Pancreas (tissue), 10 donors: ENCODE data around the gene ANKRD34A. TPM values are rescaled to one million over a fixed set of nuclear protein-coding genes. Genes with fewer than 3 reads are reported as not detected.

ENCODE experiments used
- ATAC-seq, 4 donors: fragments of 200-7000 bp; cut with Tn5 transposase; one replicate each; pipeline versions ENCODE4 v1.8.0 to v1.9.1; 2020; ENCODE audit warnings: mild to moderate bottlenecking in 4 of 4, moderate library complexity in 4 of 4
- DNase-seq, 6 donors: peaks; one replicate each; pipeline ENCODE4 v3.0.0-alpha.2; 2020
- FAIRE-seq: peaks from 2 replicates; lab custom pipeline; 2012; peaks lifted over from hg19 to GRCh38; lab: Jason Lieb, UNC
- H3K27ac ChIP-seq, 4 donors: fragments of 200-600 bp; sonication (generic); 1 replicate in 3 of 4; 2 replicates in 1 of 4; pipeline versions ENCODE4 v1.5.0 to v1.8.0; 2020
- H3K27me3 ChIP-seq, 4 donors: fragments of 200-600 bp; one replicate each; pipeline ENCODE4 v1.8.0; 2021
- H3K36me3 ChIP-seq, 3 donors: fragments of 200-600 bp; sonication (generic) in 1 of 3; one replicate each; pipeline versions ENCODE4 v1.5.0 to v1.8.0; 2020 to 2021
- H3K4me1 ChIP-seq, 3 donors: fragments of 200-600 bp; one replicate each; pipeline ENCODE4 v1.8.0; 2021
- H3K4me3 ChIP-seq, 4 donors: fragments of 200-600 bp; sonication (generic) in 2 of 4; one replicate each; pipeline versions ENCODE4 v1.5.0 to v1.8.0; 2020 to 2021
- H3K9me3 ChIP-seq, 4 donors: fragments of 200-600 bp; one replicate each; pipeline ENCODE4 v1.8.0; 2021
- WGBS, 2 donors: extraction: QIAGEN DNeasy Blood & Tissue Kit; methylation state at CpG; one replicate each; pipeline ENCODE4 v1.1.7; 2013; 5-methylcytosine and 5-hydroxymethylcytosine counted together
- intact Hi-C, 3 donors: fragments of 100-400 bp; cut with DNase I; formaldehyde crosslinking; loops; one replicate each; pipeline versions ENCODE4 v1.11.1 to v1.14.2; 2022
- polyA plus RNA-seq, 2 donors: library from polyadenylated mRNA; stranded (reverse); fragments of 200-250 nt; gene quantifications; one replicate each; pipeline ENCODE4 v1.2.3, GENCODE V29; 2013
- total RNA-seq, 6 donors: library from RNA; stranded (reverse); fragmentation: NEBNext Ultra II Directional in 4 of 6; extraction: Animal tissue kit (Norgen Biotek cat#: 25700) in 4 of 6; gene quantifications; one replicate each; pipeline versions ENCODE4 v1.2.1 to v1.2.4, GENCODE V29; 2021 to 2023
- TF ChIP-seq, protein P1 (sequence below), 4 donors: fragments of 200-600 bp; sonication (generic) in 3 of 4; IDR thresholded peaks; one replicate each; pipeline versions ENCODE4 v1.5.0 to v1.8.0; 2021; ENCODE audit warnings: antibody characterized with exemption in 4 of 4
- donor health status: healthy with polysubstance abuse.
- donor health status: DM: no; HTN: no; CAD: no; lungs with moderate emphysema.
- donor health status: DM: no; HTN: no; CAD: no.
- donor health status: control.
- donor health status: control.
- donor health status: Bipolar disorder and iron deficiency.
- donor health status: DM: yes; HTN: yes; CAD: no.
- donor health status: DM: no; HTN: no; CAD: no.
- donor health status: DM: no; HTN: no; CAD: no.
- donor health status: DM: yes; HTN: yes; CAD: no.

ANKRD34A gene
- total and polyA plus RNA-seq, 8 donors: 0.04 to 0.38 (median 0.23) TPM

DNA sequence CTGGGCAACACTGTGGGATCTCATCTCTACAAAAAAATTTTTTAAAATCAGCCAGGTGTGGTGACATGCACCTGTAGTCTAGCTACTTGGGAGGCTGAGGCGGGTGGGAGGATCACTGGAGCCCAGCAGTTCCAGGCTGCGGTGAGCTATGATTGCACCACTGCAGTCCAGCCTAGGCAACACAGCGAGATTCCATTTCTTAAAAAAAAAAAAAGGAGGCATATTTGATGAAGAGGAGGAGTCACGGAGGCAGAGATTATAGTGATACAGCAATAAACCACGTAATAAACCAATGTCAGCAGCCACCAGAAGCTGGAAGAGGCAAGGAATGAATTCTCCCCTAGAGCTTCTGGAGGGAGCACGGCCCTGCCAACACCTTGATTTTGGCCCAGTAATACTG is 10.5 kb downstream of the ANKRD34A start:
- DNase-seq (no peak), FAIRE-seq (no peak), ATAC-seq (no peak)
- TF ChIP-seq, protein P1, sequence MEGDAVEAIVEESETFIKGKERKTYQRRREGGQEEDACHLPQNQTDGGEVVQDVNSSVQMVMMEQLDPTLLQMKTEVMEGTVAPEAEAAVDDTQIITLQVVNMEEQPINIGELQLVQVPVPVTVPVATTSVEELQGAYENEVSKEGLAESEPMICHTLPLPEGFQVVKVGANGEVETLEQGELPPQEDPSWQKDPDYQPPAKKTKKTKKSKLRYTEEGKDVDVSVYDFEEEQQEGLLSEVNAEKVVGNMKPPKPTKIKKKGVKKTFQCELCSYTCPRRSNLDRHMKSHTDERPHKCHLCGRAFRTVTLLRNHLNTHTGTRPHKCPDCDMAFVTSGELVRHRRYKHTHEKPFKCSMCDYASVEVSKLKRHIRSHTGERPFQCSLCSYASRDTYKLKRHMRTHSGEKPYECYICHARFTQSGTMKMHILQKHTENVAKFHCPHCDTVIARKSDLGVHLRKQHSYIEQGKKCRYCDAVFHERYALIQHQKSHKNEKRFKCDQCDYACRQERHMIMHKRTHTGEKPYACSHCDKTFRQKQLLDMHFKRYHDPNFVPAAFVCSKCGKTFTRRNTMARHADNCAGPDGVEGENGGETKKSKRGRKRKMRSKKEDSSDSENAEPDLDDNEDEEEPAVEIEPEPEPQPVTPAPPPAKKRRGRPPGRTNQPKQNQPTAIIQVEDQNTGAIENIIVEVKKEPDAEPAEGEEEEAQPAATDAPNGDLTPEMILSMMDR (IDR thresholded peaks at IDR 0.05): no peak
- intact Hi-C loops: no loop called here
- Histone ChIP-seq H3K27me3 (no peaks in the 10 kb centered on the region), H3K4me1 (peaks cover 0 to 30% (median 14%) of the 10 kb centered on the region in 3 donors), H3K9me3 (no peaks in the 10 kb centered on the region), H3K27ac (no peak overlapping the region), H3K36me3 (no peaks in the 10 kb centered on the region), H3K4me3 (no peak overlapping the region)
- 91 to 93% methylated on average over 6 of the region's 6 CpGs for WGBS, 2 donors

DNA sequence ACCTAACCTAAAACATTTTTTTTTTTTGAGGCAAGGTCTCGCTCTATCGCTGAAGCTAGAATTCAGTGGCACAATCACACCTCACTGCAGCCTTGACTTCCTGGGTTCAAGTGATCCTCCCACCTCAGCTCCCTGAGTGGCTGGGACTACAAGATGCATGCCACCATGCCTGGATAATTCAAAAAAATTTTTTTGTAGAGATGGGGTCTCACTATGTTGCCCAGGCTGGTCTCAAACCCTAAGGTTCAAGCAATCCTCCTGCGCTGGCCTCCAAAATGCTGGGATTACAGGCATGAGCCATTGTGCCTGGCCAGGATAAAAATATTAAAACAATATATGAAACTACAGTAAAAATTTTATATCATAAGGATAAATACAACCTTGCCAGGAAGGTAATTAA is 11.5 kb downstream of the ANKRD34A start:
- Histone ChIP-seq H3K9me3 (no peaks in the 10 kb centered on the region), H3K36me3 (no peaks in the 10 kb centered on the region), H3K27ac (no peak overlapping the region), H3K4me3 (no peak overlapping the region), H3K27me3 (no peaks in the 10 kb centered on the region), H3K4me1 (peaks cover 0 to 26% (median 14%) of the 10 kb centered on the region in 3 donors)
- DNase-seq (no peak), FAIRE-seq (no peak), ATAC-seq (no peak)
- TF ChIP-seq, protein P1 (IDR thresholded peaks at IDR 0.05): no peak
- WGBS, 2 donors: 97 to 99% methylated on average over 3 of the region's 3 CpGs
- intact Hi-C loops: no loop called here

DNA sequence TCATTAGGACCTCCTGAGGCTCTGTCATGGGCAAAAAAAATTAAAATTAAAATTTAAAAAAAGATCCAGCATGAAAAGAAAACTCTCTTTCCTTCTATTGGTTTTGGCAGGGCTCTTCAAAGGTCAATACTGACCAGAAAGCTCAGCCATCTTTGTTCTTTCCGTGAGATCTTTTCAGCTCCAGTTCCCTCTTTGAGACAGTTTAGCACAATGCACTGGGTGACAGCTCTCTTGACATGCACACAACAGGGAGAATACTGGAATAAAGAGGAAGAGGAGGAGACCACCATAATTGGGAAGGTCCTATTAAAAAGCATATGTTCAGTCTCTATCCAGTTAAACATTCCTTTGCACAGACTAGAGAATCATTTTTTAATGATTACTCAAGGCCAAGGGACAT is 12.8 kb downstream of the ANKRD34A start:
- Histone ChIP-seq H3K27me3 (no peaks in the 10 kb centered on the region), H3K4me3 (no peak overlapping the region), H3K27ac (no peak overlapping the region), H3K9me3 (no peaks in the 10 kb centered on the region), H3K36me3 (no peaks in the 10 kb centered on the region), H3K4me1 (peaks cover 0 to 20% (median 8%) of the 10 kb centered on the region in 3 donors)
- TF ChIP-seq, protein P1 (IDR thresholded peaks at IDR 0.05): no peak
- 70 to 72% methylated on average over 1 of the region's 1 CpG for WGBS, 2 donors
- DNase-seq: no peak
- ATAC-seq: no peak
- no peak for FAIRE-seq
- intact Hi-C loops: no loop called here

DNA sequence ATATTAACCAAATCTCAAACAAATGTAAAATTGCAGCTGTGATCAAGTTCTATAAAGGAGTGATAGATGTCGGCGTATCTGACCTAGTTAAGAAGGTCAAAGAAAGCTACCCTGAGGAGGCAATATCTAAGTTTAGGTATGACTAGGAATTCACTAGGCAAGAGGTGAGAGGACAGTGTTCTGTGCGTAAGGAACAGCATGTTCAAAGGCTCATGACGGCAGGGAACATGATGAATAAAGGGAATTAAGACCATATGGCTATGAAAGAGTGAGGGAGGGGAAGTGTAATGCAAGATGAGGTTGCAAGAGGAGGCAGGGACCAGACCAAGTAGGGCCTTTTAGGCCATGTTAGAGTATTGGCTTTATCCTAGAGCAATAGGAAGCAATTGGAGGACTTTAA is 15.2 kb downstream of the ANKRD34A start:
- WGBS, 2 donors: 95 to 96% methylated on average over 4 of the region's 4 CpGs
- Histone ChIP-seq H3K27me3 (no peaks in the 10 kb centered on the region), H3K27ac (no peak overlapping the region), H3K9me3 (no peaks in the 10 kb centered on the region), H3K4me1 (peaks cover 0 to 1% (median under 1%) of the 10 kb centered on the region in 3 donors), H3K4me3 (no peak overlapping the region), H3K36me3 (no peaks in the 10 kb centered on the region)
- TF ChIP-seq, protein P1 (IDR thresholded peaks at IDR 0.05): no peak
- FAIRE-seq: no peak
- no peak for ATAC-seq
- intact Hi-C loops: no loop called here
- no peak for DNase-seq

DNA sequence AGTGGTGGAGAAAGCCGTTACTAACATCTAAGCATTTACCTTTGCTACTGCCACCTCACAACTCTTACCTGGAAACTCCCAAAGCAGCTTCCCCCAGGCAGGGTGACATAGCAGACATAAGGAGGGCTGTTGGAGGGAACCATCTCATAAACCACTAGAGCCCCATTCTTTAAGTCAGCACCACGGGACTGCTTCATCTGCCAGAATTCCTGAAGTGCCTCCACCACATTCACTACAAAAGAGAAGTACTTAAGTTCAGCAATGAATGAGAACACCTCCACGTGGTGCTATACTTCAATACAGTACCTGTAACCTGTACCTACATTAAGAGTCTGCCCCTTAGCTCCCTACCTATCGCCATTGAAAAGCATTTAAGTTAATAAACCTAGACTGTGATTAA is 16.8 kb downstream of the ANKRD34A start:
- no peaks in the 10 kb centered on the region for H3K4me1 ChIP-seq
- 77 to 86% methylated on average over 4 of the region's 4 CpGs for WGBS, 2 donors
- no peak for FAIRE-seq
- H3K9me3 ChIP-seq: no peaks in the 10 kb centered on the region
- H3K27me3 ChIP-seq: no peaks in the 10 kb centered on the region
- intact Hi-C loops: no loop called here
- DNase-seq: no peak
- ATAC-seq: no peak
- no peak overlapping the region for H3K27ac ChIP-seq
- no peaks in the 10 kb centered on the region for H3K36me3 ChIP-seq
- TF ChIP-seq, protein P1 (IDR thresholded peaks at IDR 0.05): no peak
- no peak overlapping the region for H3K4me3 ChIP-seq
